Cardiac muscle cell (in vitro differentiated cells and primary cell): ENCODE data around the gene SMIM10L1. TPM values are rescaled to one million over a fixed set of nuclear protein-coding genes. Genes with fewer than 3 reads are reported as not detected.

Source experiments
- DNase-seq, 2 donors: peaks; one replicate each; pipeline versions ENCODE4 v3.0.0 to v3.0.0-alpha.2; 2010 to 2017; ENCODE audit warnings: low read depth in 1 of 2, low spot score in 1 of 2
- H3K27ac ChIP-seq: fragments of 200-600 bp; sonication (generic); 2 replicates; pipeline ENCODE4 v1.5.1; 2016
- H3K27me3 ChIP-seq: fragments of 200-600 bp; sonication (generic); 2 replicates; pipeline ENCODE4 v1.6.0; 2016; ENCODE audit warnings: control low read depth
- H3K36me3 ChIP-seq: fragments of 200-600 bp; sonication (generic); 2 replicates; pipeline ENCODE4 v1.5.1; 2016; ENCODE audit warnings: control low read depth
- H3K4me1 ChIP-seq: fragments of 200-600 bp; sonication (generic); 2 replicates; pipeline ENCODE4 v1.8.1; 2017; ENCODE audit warnings: low read depth, mild to moderate bottlenecking, mixed run types
- H3K4me3 ChIP-seq: fragments of 200-600 bp; sonication (generic); 2 replicates; pipeline ENCODE4 v1.5.1; 2016; ENCODE audit warnings: mild to moderate bottlenecking
- H3K9me3 ChIP-seq: fragments of 200-600 bp; sonication (generic); 2 replicates; pipeline ENCODE4 v1.5.1; 2017; ENCODE audit warnings: low read depth, mild to moderate bottlenecking, control low read depth
- polyA plus RNA-seq: library from polyadenylated mRNA; unstranded; fragments of >200 nt; fragmentation: Nextera tagmentation; extraction: Ambion mirVana; gene quantifications from 2 replicates; pipeline ENCODE4 v1.2.1, GENCODE V29; 2016
- total RNA-seq: library from RNA; depleted of rRNA; stranded (reverse); fragments of >200 nt; gene quantifications from 2 replicates; pipeline ENCODE4 v1.2.3, GENCODE V29; 2016
- TF ChIP-seq, protein P1 (sequence below): IDR thresholded peaks from 2 replicates; pipeline ENCODE4 v1.5.1; 2012; ENCODE audit warnings: low read depth, mild to moderate bottlenecking, low read length

SMIM10L1 gene
- total and polyA plus RNA-seq, 2 experiments from 2014 or later: 15.2 to 26.3 TPM

DNA sequence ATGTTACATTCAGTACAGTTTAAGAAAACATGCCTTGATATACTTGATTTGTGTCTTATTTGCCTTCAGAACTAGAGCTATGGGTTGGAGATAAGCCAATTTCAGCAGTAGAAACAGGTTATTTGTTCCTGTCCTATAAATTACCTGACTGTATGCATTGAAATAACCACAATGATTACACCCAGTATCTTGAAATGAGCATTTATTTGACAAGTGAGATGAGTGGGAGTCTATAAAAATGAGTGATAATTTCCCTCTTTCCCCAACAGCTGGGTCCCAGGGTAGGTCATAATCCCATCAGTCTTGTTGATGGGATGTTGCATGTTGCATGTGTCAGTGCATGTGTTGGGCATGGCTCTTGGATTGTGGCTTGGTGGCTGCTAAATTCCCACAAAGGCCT is 12.0 kb downstream of the SMIM10L1 start:
- no peak for DNase-seq
- H3K27ac ChIP-seq: no peak overlapping the region
- no peak overlapping the region for H3K4me3 ChIP-seq
- TF ChIP-seq, protein P1, sequence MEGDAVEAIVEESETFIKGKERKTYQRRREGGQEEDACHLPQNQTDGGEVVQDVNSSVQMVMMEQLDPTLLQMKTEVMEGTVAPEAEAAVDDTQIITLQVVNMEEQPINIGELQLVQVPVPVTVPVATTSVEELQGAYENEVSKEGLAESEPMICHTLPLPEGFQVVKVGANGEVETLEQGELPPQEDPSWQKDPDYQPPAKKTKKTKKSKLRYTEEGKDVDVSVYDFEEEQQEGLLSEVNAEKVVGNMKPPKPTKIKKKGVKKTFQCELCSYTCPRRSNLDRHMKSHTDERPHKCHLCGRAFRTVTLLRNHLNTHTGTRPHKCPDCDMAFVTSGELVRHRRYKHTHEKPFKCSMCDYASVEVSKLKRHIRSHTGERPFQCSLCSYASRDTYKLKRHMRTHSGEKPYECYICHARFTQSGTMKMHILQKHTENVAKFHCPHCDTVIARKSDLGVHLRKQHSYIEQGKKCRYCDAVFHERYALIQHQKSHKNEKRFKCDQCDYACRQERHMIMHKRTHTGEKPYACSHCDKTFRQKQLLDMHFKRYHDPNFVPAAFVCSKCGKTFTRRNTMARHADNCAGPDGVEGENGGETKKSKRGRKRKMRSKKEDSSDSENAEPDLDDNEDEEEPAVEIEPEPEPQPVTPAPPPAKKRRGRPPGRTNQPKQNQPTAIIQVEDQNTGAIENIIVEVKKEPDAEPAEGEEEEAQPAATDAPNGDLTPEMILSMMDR: no peak
- H3K27me3 ChIP-seq: no peaks in the 10 kb centered on the region
- no peaks in the 10 kb centered on the region for H3K36me3 ChIP-seq
- no peaks in the 10 kb centered on the region for H3K4me1 ChIP-seq
- no peaks in the 10 kb centered on the region for H3K9me3 ChIP-seq

DNA sequence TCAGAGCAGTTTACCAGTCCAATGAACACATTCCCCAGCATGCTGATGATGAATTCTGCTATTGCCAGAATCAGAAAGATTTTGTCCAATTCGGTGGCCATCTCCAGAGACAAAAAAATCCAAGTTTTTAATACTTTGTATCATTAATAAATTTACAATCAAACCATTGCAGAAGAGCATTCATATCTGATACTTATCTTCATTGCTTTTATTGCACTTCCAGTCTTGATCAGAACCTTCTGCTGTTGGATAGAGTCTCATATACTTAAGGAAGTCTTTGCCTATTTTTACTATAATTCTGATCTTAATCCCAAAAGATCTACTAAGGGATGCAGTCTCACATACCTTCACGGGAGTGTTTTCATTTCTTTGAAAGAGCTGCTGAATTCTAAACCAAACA is 15.8 kb downstream of the SMIM10L1 start, which contains the start of gene TAS2R42:
Gene TAS2R42, minus strand, starts transcription at position 101 of the 400 bp plus-strand sequence. Its CDS starts 0 bp downstream, at position 101.
- H3K9me3 ChIP-seq: no peaks in the 10 kb centered on the region
- no peak within 1 kb of the TSS for H3K27ac ChIP-seq
- no peaks in the 10 kb centered on the region for H3K36me3 ChIP-seq
- no peak within 1 kb of the TSS for H3K4me3 ChIP-seq
- DNase-seq: no peak
- TF ChIP-seq, protein P1: no peak
- no peaks in the 10 kb centered on the region for H3K4me1 ChIP-seq
- H3K27me3 ChIP-seq: no peaks in the 10 kb centered on the region

DNA sequence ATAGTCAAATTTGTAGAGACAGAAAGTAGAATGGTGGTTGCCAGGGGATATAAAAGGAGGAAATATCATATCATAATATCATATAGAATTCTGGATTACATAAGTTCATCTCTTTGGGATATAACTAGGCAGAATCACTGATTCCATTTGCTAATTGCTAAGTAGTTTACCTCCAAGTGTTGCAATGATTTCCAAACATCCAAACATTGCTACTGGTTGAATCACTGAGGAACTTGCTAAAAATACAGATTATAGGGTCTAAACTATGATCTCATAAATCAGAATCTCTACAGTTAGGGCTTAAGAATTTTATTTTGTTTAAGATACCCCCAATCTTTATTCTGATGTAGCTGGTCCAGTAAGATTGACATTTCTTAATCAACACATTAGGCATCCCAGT is 31.8 kb downstream of the SMIM10L1 start:
- TF ChIP-seq, protein P1: no peak
- no peaks in the 10 kb centered on the region for H3K4me1 ChIP-seq
- no peaks in the 10 kb centered on the region for H3K36me3 ChIP-seq
- peak in 1 of 2 donors; percentile 3 for DNase-seq
- no peak overlapping the region for H3K4me3 ChIP-seq
- H3K27me3 ChIP-seq: no peaks in the 10 kb centered on the region
- H3K9me3 ChIP-seq: no peaks in the 10 kb centered on the region
- H3K27ac ChIP-seq: no peak overlapping the region

DNA sequence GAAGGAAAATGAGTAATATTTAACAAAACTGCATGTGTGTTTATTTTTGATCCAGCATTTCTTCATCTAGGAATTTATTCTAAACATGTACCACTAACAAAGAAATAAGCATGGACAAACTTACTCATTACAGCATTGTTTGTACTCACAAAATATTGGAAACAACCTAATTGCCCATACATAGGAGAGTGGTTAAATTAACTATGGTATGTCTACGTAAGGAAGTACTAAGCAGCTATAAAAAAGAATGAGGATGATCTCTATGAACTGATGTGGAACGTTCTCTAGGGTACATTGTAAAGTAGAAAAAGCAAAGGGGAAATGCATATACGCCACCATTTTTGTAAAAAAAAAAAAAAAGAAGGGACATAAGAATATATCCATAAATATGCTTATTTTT is 33.2 kb downstream of the SMIM10L1 start:
- no peak overlapping the region for H3K27ac ChIP-seq
- TF ChIP-seq, protein P1: no peak
- no peak for DNase-seq
- H3K36me3 ChIP-seq: no peaks in the 10 kb centered on the region
- H3K9me3 ChIP-seq: no peaks in the 10 kb centered on the region
- H3K27me3 ChIP-seq: no peaks in the 10 kb centered on the region
- H3K4me1 ChIP-seq: no peaks in the 10 kb centered on the region
- no peak overlapping the region for H3K4me3 ChIP-seq

DNA sequence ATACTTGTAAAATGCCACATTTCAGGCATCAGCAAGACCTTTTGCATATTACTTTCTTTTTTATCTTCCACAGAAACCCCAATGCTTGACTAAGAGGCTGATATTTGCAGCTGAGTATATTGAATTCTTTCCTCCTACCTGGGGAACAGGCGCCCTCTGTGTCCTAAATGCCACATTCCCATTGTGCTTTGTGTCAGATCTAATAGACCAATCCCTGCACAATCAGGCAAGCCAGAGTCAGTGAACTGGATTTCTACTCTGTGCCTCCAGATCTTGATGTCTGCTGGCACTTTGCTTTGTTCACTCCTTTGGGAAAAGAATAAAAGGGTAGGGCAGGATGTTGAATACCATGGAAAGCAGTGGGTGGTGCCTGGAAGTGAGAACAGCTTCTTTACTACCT is 38.1 kb downstream of the SMIM10L1 start:
- DNase-seq: peak in 1 of 2 donors; percentile 15
- H3K4me1 ChIP-seq: no peaks in the 10 kb centered on the region
- TF ChIP-seq, protein P1: no peak
- H3K9me3 ChIP-seq: no peaks in the 10 kb centered on the region
- no peak overlapping the region for H3K27ac ChIP-seq
- H3K36me3 ChIP-seq: no peaks in the 10 kb centered on the region
- no peak overlapping the region for H3K4me3 ChIP-seq
- H3K27me3 ChIP-seq: no peaks in the 10 kb centered on the region

Other genes with a start within 250 kb of the SMIM10L1 start
- gene PRH2, start 242.0 kb upstream of the SMIM10L1 start, total RNA-seq: not detected in 2 replicates
- 0.43 and 2.1 TPM in 2 replicates for gene PRH2, start 242.0 kb upstream of the SMIM10L1 start, polyA plus RNA-seq
- 1.2 and 3.2 TPM in 2 replicates for gene TAS2R14, start 231.9 kb upstream of the SMIM10L1 start, total RNA-seq
- gene TAS2R14, start 231.9 kb upstream of the SMIM10L1 start, polyA plus RNA-seq: 1.0 and 3.0 TPM in 2 replicates
- 1.1 and 1.9 TPM in 2 replicates for gene TAS2R50, start 184.3 kb upstream of the SMIM10L1 start, total RNA-seq
- gene TAS2R50, start 184.3 kb upstream of the SMIM10L1 start, polyA plus RNA-seq: 0.23 TPM in 1 of 2 replicates, not detected in the other
- gene TAS2R20, start 172.9 kb upstream of the SMIM10L1 start, total RNA-seq: 0.49 and 3.6 TPM in 2 replicates
- gene TAS2R20, start 172.9 kb upstream of the SMIM10L1 start, polyA plus RNA-seq: 0.25 and 0.61 TPM in 2 replicates
- 1.8 and 3.5 TPM in 2 replicates for gene TAS2R19, start 148.6 kb upstream of the SMIM10L1 start, total RNA-seq
- not detected in 2 replicates for gene TAS2R19, start 148.6 kb upstream of the SMIM10L1 start, polyA plus RNA-seq
- gene TAS2R31, start 139.8 kb upstream of the SMIM10L1 start, total RNA-seq: 1.3 and 3.0 TPM in 2 replicates
- 0.29 and 0.62 TPM in 2 replicates for gene TAS2R31, start 139.8 kb upstream of the SMIM10L1 start, polyA plus RNA-seq
- gene TAS2R46, start 108.9 kb upstream of the SMIM10L1 start, total RNA-seq: 0.42 and 0.63 TPM in 2 replicates
- gene TAS2R46, start 108.9 kb upstream of the SMIM10L1 start, polyA plus RNA-seq: 0.24 and 0.51 TPM in 2 replicates
- 0.53 and 2.7 TPM in 2 replicates for gene TAS2R43, start 78.9 kb upstream of the SMIM10L1 start, total RNA-seq
- gene TAS2R43, start 78.9 kb upstream of the SMIM10L1 start, polyA plus RNA-seq: 1.0 and 1.6 TPM in 2 replicates
- gene TAS2R30, start 36.5 kb upstream of the SMIM10L1 start, total RNA-seq: 1.3 and 4.1 TPM in 2 replicates
- gene TAS2R30, start 36.5 kb upstream of the SMIM10L1 start, polyA plus RNA-seq: 0.17 TPM in 1 of 2 replicates, not detected in the other
- gene TAS2R42, start 15.7 kb downstream of the SMIM10L1 start, total RNA-seq: not detected in 2 replicates
- gene TAS2R42, start 15.7 kb downstream of the SMIM10L1 start, polyA plus RNA-seq: not detected in 2 replicates
- gene PRB3, start 98.5 kb downstream of the SMIM10L1 start, total RNA-seq: not detected in 2 replicates
- 0.60 and 0.82 TPM in 2 replicates for gene PRB3, start 98.5 kb downstream of the SMIM10L1 start, polyA plus RNA-seq
- gene PRB4, start 139.2 kb downstream of the SMIM10L1 start, total RNA-seq: 0.67 and 1.6 TPM in 2 replicates
- 2.5 TPM in 1 of 2 replicates, not detected in the other for gene PRB4, start 139.2 kb downstream of the SMIM10L1 start, polyA plus RNA-seq
- gene PRB2, start 224.4 kb downstream of the SMIM10L1 start, total RNA-seq: not detected in 2 replicates
- not detected in 2 replicates for gene PRB2, start 224.4 kb downstream of the SMIM10L1 start, polyA plus RNA-seq